OCI-LY7 (cell line): ENCODE data around the gene PPY. TPM values are rescaled to one million over a fixed set of nuclear protein-coding genes. Genes with fewer than 3 reads are reported as not detected.
"Not testable (repeated sequence)": the region's sequence is repeated elsewhere in the genome, so short reads cannot be mapped to it uniquely, and the experiment has no call there.

ENCODE experiments used
- BruUV-seq: library from RNA; stranded (reverse); fragments of 400-500 nt; replicated peaks from 2 replicates; lab custom pipeline; 2021; lab: Mats Ljungman, UMichigan
- CTCF ChIA-PET: fragments of 300-600 bp; sonication (Branson Sonifier 250); formaldehyde crosslinking; loops from one replicate; lab custom pipeline; 2022; ENCODE audit warnings: antibody characterized with exemption; ENCODE audit not compliant: unreplicated experiment; lab: Charles Lee
- POLR2A ChIA-PET: fragments of 300-600 bp; sonication (Branson Sonifier 250); formaldehyde crosslinking; loops from one replicate; lab custom pipeline; 2022; ENCODE audit warnings: antibody characterized with exemption; lab: Charles Lee
- DNase-seq: peaks from one replicate; pipeline ENCODE4 v3.0.0-alpha.2; 2015; ENCODE audit warnings: low spot score
- H2AFZ ChIP-seq: fragments of 200-600 bp; sonication (generic), shearing (Covaris generic); 2 replicates; pipeline ENCODE4 v1.6.1; 2014; ENCODE audit warnings: mild to moderate bottlenecking, antibody characterized with exemption, low read length, moderate library complexity
- H3K27ac ChIP-seq: fragments of 200-600 bp; sonication (generic); 2 replicates; pipeline ENCODE4 v1.5.1; 2014; ENCODE audit warnings: mixed run types, low read depth, mild to moderate bottlenecking, moderate library complexity, low read length, inconsistent platforms; ENCODE audit not compliant: poor library complexity, severe bottlenecking
- H3K36me3 ChIP-seq: fragments of 200-600 bp; sonication (generic); 2 replicates; pipeline ENCODE4 v1.6.1; 2014; ENCODE audit warnings: mild to moderate bottlenecking, antibody characterized with exemption, low read length, moderate library complexity, mixed read lengths; ENCODE audit not compliant: insufficient read depth
- H3K4me1 ChIP-seq: fragments of 200-600 bp; sonication (generic); 2 replicates; pipeline ENCODE4 v1.5.1; 2014; ENCODE audit warnings: mild to moderate bottlenecking, low read length; ENCODE audit not compliant: insufficient read depth, poor library complexity, severe bottlenecking
- H3K4me2 ChIP-seq: fragments of 200-600 bp; sonication (generic); 2 replicates; pipeline ENCODE4 v1.6.1; 2014; ENCODE audit warnings: mild to moderate bottlenecking, low read length
- H3K4me3 ChIP-seq: fragments of 200-600 bp; sonication (generic); 2 replicates; pipeline ENCODE4 v1.5.1; 2014; ENCODE audit warnings: mild to moderate bottlenecking, low read depth, low read length; ENCODE audit not compliant: poor library complexity, severe bottlenecking
- H3K79me2 ChIP-seq: fragments of 200-600 bp; sonication (generic); 2 replicates; pipeline ENCODE4 v1.6.1; 2016; ENCODE audit warnings: low read depth, mild to moderate bottlenecking, low read length, moderate library complexity, mixed read lengths; ENCODE audit not compliant: insufficient read depth
- H3K9me2 ChIP-seq: fragments of 200-600 bp; sonication (generic); 2 replicates; pipeline ENCODE4 v1.6.1; 2016; ENCODE audit warnings: mild to moderate bottlenecking, low read length, mixed read lengths; ENCODE audit not compliant: insufficient read depth
- H3K9me3 ChIP-seq: fragments of 200-600 bp; sonication (generic); 2 replicates; pipeline ENCODE4 v1.6.1; 2014; ENCODE audit warnings: mild to moderate bottlenecking, mixed run types, low read length, mixed read lengths
- H4K20me1 ChIP-seq: fragments of 200-600 bp; sonication (generic); 2 replicates; pipeline ENCODE4 v1.6.1; 2014; ENCODE audit warnings: mild to moderate bottlenecking, antibody characterized with exemption, low read length, moderate library complexity, mixed read lengths; ENCODE audit not compliant: insufficient read depth
- EZH2phosphoT487 ChIP-seq: fragments of 200-600 bp; sonication (generic); IDR thresholded peaks from 2 replicates; pipeline ENCODE4 v1.6.1; 2018; ENCODE audit warnings: low read depth, borderline replicate concordance, mild to moderate bottlenecking, mixed run types, antibody characterized with exemption, low read length, moderate library complexity, mixed read lengths
- intact Hi-C: fragments of 100-400 bp; cut with micrococcal nuclease; formaldehyde crosslinking; loops from one replicate; pipeline ENCODE4 v1.10.0; 2022; ENCODE audit not compliant: unreplicated experiment
- total RNA-seq, 2 experiments: library from RNA; depleted of rRNA in 1 of 2; stranded (reverse); fragments of >200 nt in 1 of 2; shearing (Covaris generic) in 1 of 2; gene quantifications; 2 replicates each; pipeline ENCODE4 v1.2.3, GENCODE V29; 2014 to 2022
- TF ChIP-seq, protein P1 (sequence below): fragments of 200-600 bp; sonication (generic); conservative IDR thresholded peaks from 2 replicates; pipeline ENCODE4 v1.5.1; 2014; ENCODE audit warnings: mild to moderate bottlenecking, antibody characterized with exemption, low read length, moderate library complexity, mixed read lengths

PPY gene
- total RNA-seq, 2 experiments from 2014 or later = not detected

DNA sequence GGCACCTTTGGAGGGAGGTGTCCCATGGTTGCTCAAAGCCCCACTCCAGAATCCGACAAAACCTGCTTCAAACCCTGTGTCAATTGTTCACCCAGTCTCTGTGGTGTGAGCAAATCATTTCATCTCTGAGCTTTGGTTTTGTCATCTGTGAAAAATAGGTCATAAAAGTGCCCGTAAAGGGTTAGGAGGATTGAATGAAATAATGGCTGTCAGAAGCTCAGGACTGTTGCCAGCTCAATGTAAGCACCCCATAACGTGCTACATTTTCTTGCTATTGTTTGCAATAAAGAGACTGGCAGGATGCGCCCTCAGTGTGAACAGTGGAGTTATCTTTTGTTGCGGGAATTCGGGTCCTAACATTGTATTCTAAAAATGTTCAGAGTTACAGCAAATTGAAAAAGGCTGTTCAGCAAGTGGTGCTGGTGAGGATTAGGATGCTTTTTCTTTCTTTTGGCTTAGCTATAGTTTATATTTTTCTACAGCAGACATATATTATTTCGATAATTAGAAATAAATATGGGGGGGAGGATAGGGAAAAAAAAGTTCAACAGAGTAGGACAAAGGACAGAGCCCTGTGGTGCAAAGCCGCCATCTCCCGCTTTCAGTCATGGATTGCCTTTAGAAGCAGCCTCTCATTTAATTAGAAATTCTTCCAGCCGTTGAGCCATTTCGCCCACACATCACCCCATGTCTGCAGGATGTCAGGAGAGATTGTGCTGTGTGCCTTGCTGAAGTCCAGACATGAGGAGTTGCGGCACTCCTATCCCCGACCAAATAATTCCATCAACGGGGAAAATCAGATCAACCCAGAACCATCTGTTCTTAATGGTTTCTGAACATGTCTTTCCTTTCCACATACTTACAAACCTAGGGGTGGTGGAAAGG is 32.3 kb upstream of the PPY start:
- Histone ChIP-seq H4K20me1 (no peaks in the 10 kb centered on the region), H2AFZ (no peak overlapping the region), H3K9me2 (no peaks in the 10 kb centered on the region), H3K4me3 (no peak overlapping the region), H3K4me2 (no peak overlapping the region), H3K4me1 (no peaks in the 10 kb centered on the region), H3K36me3 (no peaks in the 10 kb centered on the region), H3K9me3 (no peaks in the 10 kb centered on the region), H3K79me2 (no peaks in the 10 kb centered on the region), H3K27ac (no peak overlapping the region)
- TF ChIP-seq EZH2phosphoT487 = no peak
- TF ChIP-seq, protein P1, sequence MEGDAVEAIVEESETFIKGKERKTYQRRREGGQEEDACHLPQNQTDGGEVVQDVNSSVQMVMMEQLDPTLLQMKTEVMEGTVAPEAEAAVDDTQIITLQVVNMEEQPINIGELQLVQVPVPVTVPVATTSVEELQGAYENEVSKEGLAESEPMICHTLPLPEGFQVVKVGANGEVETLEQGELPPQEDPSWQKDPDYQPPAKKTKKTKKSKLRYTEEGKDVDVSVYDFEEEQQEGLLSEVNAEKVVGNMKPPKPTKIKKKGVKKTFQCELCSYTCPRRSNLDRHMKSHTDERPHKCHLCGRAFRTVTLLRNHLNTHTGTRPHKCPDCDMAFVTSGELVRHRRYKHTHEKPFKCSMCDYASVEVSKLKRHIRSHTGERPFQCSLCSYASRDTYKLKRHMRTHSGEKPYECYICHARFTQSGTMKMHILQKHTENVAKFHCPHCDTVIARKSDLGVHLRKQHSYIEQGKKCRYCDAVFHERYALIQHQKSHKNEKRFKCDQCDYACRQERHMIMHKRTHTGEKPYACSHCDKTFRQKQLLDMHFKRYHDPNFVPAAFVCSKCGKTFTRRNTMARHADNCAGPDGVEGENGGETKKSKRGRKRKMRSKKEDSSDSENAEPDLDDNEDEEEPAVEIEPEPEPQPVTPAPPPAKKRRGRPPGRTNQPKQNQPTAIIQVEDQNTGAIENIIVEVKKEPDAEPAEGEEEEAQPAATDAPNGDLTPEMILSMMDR = no peak
- POLR2A ChIA-PET = no interaction called here
- BruUV-seq = no TSS peak
- CTCF ChIA-PET = no interaction called here
- DNase-seq = no peak
- intact Hi-C loops = no loop called here

DNA sequence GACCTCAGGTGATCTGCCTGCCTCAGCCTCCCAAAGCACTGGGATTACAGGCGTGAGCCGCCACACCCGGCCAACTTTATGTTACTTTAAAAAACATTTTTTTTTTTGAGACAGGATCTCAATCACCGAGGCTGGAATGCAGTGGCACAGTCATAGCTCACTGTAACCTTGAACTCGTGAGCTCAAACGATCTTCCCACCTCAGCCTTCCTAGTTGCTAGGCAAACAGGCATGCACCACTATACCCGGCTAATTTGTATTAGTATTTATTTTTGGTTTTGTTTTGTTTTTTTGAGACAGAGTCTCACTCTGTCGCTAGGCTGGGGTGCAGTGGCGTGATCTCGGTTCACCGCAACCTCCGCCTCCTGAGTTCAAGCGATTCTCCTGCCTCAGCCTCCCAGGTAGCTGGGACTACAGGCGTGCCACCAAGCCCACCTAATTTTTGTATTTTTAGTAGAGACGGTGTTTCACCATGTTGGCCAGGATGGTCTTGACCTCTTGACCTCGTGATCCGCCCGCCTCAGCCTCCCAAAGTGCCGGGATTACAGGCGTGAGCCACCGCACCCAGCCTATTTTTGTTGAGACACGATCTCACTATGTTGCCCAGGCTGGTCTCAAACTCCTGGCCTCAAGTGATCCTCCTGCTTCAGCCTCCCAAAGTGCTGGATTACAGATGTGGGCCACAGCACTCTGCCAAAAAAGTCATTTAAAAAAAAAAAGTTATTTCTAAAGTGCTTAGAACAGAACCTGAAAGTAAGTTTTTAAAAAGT is 30.4 kb upstream of the PPY start:
- CTCF ChIA-PET, DNase-seq, H3K79me2 ChIP-seq, H4K20me1 ChIP-seq, H3K36me3 ChIP-seq, H3K4me1 ChIP-seq, intact Hi-C loops, H3K4me3 ChIP-seq, H3K9me2 ChIP-seq, H3K27ac ChIP-seq, H3K4me2 ChIP-seq, BruUV-seq, H3K9me3 ChIP-seq, H2AFZ ChIP-seq: not testable (repeated sequence)
- POLR2A ChIA-PET = interaction anchor here (0.6 kb wide), 1 partner anchor 53 kb away, joined by 3 read pairs; no protein-coding TSS in a partner anchor

DNA sequence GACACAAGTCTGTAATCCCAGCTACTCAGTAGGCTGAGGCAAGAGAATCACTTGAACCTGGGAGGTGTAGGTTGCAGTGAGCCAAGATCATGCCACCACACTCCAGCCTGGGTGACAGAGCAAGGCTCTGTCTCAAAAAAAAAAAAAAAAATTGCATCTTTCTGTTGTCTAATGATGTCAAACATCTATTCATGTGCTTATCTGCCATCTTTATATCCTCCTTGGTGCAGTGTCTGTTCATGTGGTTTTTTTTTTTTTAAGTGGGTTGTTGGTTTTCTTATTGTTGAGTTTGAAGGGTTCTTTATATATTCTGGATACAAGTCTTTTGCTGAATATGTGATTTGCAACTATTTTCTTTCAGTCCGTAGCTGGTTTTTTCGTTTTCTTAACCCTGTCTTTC is 29.2 kb upstream of the PPY start:
- H3K4me2 ChIP-seq, H3K36me3 ChIP-seq, H3K79me2 ChIP-seq, intact Hi-C loops, H3K9me3 ChIP-seq, H4K20me1 ChIP-seq, DNase-seq, BruUV-seq, CTCF ChIA-PET, H2AFZ ChIP-seq, H3K9me2 ChIP-seq, POLR2A ChIA-PET, H3K27ac ChIP-seq, H3K4me1 ChIP-seq, H3K4me3 ChIP-seq: not testable (repeated sequence)
